Neural progenitor cell (in vitro differentiated cells): ENCODE results near the gene LDAH.

Experiments used
- CTCF ChIP-seq: fragments of 200-600 bp; sonication (generic); IDR thresholded peaks from 2 replicates; pipeline ENCODE4 v1.5.1; 2017; ENCODE audit warnings: antibody characterized with exemption, mild to moderate bottlenecking
- EZH2 ChIP-seq: fragments of 200-600 bp; sonication (generic); IDR thresholded peaks from 2 replicates; pipeline ENCODE4 v1.6.1; 2017; ENCODE audit warnings: antibody characterized with exemption, mild to moderate bottlenecking, moderate library complexity
- EZH2phosphoT487 ChIP-seq: fragments of 200-600 bp; sonication (generic); IDR thresholded peaks from 2 replicates; pipeline ENCODE4 v1.6.1; 2017; ENCODE audit warnings: antibody characterized with exemption

GRCh38 chr2:20671736-20672080, 151.2 kb downstream of the LDAH start:
- TF ChIP-seq CTCF (no peak), EZH2phosphoT487 (peak; percentile 36), EZH2 (no peak)
